Measurements from ENCODE around the gene GPATCH4.
"Not testable (repeated sequence)": the region's sequence is repeated elsewhere in the genome, so short reads cannot be mapped to it uniquely, and the experiment has no call there.

The GPATCH4 gene

DNA sequence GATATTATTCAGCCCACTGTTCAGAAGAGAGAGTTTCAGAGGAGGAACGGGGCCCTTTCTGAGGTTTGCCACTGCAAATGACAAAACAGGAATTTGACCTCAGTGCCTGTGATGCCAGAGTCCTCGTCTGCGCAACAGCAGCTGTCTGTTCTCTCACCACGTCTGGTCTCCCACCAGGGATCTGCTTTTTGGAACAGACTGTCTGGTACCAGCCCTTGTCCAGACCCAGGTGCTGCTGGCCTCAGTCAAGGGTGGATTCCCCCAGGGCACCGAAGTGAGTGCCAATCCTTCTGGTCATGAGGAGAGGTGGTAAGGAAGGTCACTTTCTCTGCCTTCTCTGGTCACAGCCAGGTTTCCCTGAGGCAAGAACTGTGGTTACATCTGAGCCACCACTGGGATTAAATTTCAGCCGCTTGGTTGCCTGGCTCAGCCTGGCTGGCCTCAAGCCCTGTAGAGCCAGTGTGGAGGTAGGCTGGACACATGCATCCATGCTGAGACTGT is 38.4 kb upstream of the GPATCH4 start:
- H3K27me3 Mint-ChIP-seq, result peaks cover 77% of the 10 kb centered on the region
- H3K27ac Mint-ChIP-seq, result no peak overlapping the region
- ATAC-seq (no peak), DNase-seq (no peak)
- no peaks in the 10 kb centered on the region for H3K36me3 Mint-ChIP-seq (ENCODE audit: low read depth)
- H3K4me1 Mint-ChIP-seq, result peaks cover 22% of the 10 kb centered on the region
- no peaks in the 10 kb centered on the region for H3K9me3 Mint-ChIP-seq
- no peak overlapping the region for H3K4me3 Mint-ChIP-seq

DNA sequence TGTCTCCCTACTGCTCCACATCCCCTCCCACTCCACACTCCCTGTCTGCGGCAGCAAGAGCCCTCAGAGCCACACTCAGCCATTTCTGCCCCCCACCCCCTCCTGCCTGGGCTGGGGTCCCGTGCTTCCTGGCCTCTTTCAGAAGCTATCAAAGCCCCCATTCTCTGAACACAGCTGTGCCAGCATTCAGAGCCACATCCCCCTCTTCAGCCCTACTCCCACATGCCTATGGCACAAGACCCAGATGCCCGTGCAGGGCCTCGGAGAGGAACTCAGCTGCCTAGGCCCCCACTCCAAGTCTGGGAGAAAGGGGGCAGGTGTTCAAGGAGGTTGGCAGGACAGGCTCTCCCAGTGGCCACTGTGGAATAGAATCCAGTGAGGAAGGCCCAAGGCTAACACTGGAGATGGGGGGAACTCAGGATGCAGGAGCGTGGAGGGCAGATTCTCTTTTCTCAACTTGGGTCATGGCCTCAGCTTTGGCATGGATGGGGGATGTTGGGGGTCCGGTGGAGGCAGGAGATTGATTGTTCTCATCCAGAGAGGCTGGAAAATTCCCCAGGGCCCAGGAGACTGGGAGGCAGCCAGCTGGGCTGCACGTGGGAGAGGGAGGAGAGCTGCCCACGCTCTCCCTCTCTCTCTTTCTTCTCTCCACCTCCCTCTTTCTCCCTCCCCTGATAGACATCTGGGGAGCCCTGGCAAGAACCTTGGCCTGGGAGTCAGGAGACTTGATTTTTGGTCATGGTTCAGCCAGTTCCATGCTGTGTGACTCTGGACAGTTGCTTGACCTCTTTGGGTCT is 37.1 kb upstream of the GPATCH4 start:
- no peak overlapping the region for H3K4me3 Mint-ChIP-seq
- H3K4me1 Mint-ChIP-seq, result peaks cover 17% of the 10 kb centered on the region
- no peak for DNase-seq
- H3K27ac Mint-ChIP-seq, result no peak overlapping the region
- ATAC-seq, result no peak
- H3K27me3 Mint-ChIP-seq, result peaks cover 70% of the 10 kb centered on the region
- H3K9me3 Mint-ChIP-seq, result no peaks in the 10 kb centered on the region
- H3K36me3 Mint-ChIP-seq (ENCODE audit: low read depth), result no peaks in the 10 kb centered on the region

DNA sequence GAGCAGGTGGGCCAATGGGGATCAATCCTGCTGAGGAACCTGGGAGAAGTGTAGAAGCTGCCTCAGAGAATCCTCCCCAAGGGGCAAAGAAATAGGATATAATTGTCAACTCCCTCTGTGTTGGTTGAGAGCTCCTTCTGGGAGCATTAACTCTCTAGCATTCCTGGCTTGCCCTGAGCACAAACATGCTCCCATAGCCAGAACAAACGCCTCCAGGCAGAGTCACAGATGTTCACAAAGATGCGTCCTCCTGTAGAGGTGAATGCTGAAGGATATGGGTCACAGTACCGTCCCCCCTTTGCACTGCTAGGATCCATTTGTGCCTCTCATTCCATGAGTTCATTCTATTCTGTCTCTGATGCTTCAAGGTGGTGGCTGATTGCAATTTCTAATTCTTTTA is 31.1 kb upstream of the GPATCH4 start:
- Mint-ChIP-seq H3K36me3 (ENCODE audit: low read depth) (no peaks in the 10 kb centered on the region), H3K27me3 (peaks cover 59% of the 10 kb centered on the region), H3K4me1 (no peaks in the 10 kb centered on the region), H3K9me3 (no peaks in the 10 kb centered on the region), H3K27ac (no peak overlapping the region), H3K4me3 (no peak overlapping the region)
- DNase-seq, result no peak
- no peak for ATAC-seq

DNA sequence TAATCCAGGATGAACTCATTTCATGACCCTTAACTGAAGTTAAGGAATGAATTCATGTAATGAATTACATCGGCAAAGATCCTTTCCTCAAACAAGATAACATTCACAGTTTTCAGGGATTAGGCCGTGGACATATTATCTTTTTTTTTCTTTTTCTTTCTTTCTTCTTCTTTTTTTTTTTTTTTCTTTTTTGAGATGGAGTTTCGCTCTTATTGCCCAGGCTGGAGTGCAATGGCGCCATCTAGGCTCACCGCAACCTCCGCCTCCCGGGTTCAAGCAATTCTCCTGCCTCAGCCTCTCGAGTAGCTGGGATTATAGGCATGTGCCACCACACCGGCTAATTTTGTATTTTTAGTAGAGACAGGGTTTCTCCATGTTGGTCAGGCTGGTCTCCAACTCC is 29.9 kb upstream of the GPATCH4 start:
- ATAC-seq; DNase-seq; H3K4me1 Mint-ChIP-seq; H3K27ac Mint-ChIP-seq; H3K4me3 Mint-ChIP-seq; H3K9me3 Mint-ChIP-seq; H3K36me3 Mint-ChIP-seq (ENCODE audit: low read depth): not testable (repeated sequence)
- H3K27me3 Mint-ChIP-seq, result peaks cover 60% of the 10 kb centered on the region

DNA sequence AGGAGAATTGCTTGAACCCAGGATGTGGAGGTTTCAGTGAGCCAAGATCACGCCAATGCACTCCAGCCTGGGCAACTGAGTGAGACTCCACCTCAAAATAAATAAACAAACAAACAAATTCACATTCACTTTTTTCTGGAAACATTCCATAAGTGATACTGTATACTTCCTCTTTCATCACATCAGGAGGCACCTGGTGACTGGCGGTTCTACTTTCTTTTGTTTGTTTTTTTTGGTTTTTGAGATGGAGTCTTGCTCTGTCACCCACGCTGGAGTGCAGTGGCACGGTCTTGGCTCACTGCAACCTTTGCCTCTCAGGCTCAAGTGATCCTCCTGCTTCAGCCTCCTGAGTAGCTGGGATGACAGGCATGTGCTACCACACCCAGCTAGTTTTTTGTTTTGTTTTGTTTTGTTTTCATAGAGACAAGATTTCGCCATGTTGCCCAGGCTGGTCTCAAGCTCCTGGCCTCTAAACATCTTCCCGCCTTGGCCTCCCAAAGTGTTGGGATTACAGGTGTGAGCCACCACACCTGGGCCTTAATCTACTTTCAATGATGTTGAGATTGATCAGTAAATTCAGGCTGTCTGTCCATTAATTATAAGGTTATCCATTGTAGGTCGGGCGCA is 28.7 kb upstream of the GPATCH4 start:
- H3K4me3 Mint-ChIP-seq, result no peak overlapping the region
- no peaks in the 10 kb centered on the region for H3K36me3 Mint-ChIP-seq (ENCODE audit: low read depth)

DNA sequence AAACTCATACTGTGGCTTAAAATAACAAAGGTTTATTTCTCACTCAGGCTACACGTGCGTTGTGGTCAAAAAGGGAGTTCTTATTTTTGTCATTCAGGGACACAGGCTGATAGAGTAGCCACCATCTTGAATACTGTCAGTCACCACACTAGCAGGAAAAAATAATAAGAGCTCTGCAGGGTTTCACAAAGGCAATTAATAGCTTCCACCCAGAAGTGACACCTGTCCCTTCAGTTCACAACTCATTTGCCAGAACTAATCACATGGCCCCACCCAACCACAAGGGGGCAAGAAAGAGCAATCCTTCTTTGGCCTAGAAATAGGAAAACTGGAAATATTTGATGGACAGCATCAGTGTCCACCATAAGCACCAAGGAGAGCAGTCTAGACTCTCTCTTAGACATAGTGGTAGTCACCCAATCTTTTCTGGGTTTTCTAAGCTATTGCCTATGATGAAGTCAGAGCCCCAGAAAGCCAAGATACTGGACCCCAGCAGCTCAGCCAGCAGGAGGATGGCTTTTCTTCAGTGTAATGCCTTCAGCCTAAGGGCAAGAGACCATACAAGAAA is 26.1 kb upstream of the GPATCH4 start:
- peaks cover 68% of the 10 kb centered on the region for H3K27me3 Mint-ChIP-seq
- no peak overlapping the region for H3K4me3 Mint-ChIP-seq
- no peaks in the 10 kb centered on the region for H3K9me3 Mint-ChIP-seq
- H3K36me3 Mint-ChIP-seq (ENCODE audit: low read depth), result no peaks in the 10 kb centered on the region
- peaks cover 5% of the 10 kb centered on the region for H3K4me1 Mint-ChIP-seq
- H3K27ac Mint-ChIP-seq, result no peak overlapping the region
- ATAC-seq (no peak), DNase-seq (peak; percentile 33)

More for the DNA sequence above, 28.7 kb upstream of the GPATCH4 start:
- Mint-ChIP-seq H3K4me1 (peaks cover 5% of the 10 kb centered on the region), H3K27me3 (peaks cover 62% of the 10 kb centered on the region), H3K9me3 (no peaks in the 10 kb centered on the region), H3K27ac (no peak overlapping the region)
- ATAC-seq (no peak), DNase-seq (no peak)

DNA sequence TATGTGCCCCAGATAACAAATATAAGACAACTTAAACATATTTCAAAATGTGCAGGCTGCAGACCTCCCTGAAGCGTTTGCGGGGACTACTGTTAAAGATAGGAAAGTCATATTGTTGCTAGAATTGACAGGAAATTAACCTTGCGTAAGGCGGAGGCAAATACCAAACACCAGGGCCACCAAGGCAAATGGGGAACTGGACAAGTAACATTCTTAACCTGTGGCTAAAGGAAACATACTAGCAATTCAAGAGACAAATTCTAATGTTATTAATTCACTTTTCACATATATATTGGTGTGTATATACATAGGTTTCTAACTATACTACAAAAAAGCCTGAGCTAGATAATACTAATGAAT is 24.8 kb upstream of the GPATCH4 start:
- no peak for ATAC-seq
- Mint-ChIP-seq H3K27ac (peak overlapping the region; percentile 19), H3K9me3 (no peaks in the 10 kb centered on the region), H3K4me3 (no peak overlapping the region), H3K27me3 (peaks cover 70% of the 10 kb centered on the region), H3K4me1 (peaks cover 5% of the 10 kb centered on the region), H3K36me3 (ENCODE audit: low read depth) (no peaks in the 10 kb centered on the region)
- no peak for DNase-seq

DNA sequence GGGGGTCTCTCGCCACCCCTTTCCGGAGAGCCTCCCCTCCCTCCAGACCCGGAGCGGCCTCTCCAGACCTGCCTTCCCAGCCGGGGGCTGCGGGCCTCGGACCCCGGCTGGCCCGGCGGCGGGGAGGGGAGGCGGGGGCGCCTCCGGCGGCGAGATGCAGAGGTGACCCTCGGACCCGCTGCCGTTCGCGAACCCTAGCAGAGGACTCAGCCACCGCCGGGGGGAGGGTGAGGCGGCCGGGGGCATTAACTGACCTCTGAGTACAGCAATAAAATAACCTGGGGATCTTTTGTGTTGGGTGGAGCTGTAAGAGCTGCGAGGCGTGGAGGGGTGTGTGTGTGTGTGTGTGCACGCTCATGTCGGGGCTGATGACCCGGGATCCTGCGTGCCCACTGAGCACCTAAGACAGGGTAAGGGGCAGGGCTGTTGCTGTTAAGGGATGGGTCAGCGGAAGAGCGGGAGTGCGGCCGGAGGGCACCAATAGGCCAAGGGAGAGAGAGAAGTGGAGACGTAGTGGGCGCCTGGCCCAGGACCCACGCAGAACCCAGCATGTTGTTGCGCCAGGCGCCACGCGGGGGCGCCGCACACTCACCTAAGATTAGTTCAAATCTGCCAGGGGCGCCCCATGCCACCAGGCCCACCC is 24.3 kb upstream of the GPATCH4 start:
- Mint-ChIP-seq H3K4me1 (peaks cover 5% of the 10 kb centered on the region), H3K4me3 (peak overlapping the region; percentile 53), H3K27ac (peak overlapping the region; percentile 19), H3K9me3 (no peaks in the 10 kb centered on the region), H3K36me3 (ENCODE audit: low read depth) (no peaks in the 10 kb centered on the region), H3K27me3 (peaks cover 68% of the 10 kb centered on the region)
- ATAC-seq (peak; percentile 48), DNase-seq (peak; percentile 75)

DNA sequence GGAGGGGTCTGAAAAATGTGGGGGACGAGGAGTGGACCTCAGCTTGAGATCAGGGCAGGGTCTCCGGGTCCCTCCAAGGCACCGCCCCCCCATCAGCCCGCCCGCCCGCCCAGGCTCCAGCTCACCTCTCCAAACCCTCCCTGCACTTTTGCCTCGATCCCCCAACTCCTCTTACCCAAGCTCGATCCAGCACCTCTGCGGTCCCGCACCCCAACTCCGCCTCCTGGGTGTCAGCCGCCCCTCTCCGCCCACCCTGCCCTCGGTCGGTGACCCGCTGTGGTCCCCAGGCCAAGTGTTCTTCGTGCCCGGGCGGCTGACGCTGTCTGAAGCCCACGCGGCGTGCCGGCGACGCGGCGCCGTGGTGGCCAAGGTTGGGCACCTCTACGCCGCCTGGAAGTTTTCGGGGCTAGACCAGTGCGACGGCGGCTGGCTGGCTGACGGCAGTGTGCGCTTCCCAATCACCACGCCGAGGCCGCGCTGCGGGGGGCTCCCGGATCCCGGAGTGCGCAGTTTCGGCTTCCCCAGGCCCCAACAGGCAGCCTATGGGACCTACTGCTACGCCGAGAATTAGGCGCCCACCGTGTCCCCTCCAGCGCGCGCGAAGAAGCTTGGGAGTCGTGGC is 23.6 kb upstream of the GPATCH4 start:
- Mint-ChIP-seq H3K9me3 (no peaks in the 10 kb centered on the region), H3K27me3 (peaks cover 71% of the 10 kb centered on the region), H3K36me3 (ENCODE audit: low read depth) (no peaks in the 10 kb centered on the region), H3K27ac (no peak overlapping the region), H3K4me1 (peaks cover 5% of the 10 kb centered on the region), H3K4me3 (no peak overlapping the region)
- DNase-seq (no peak), ATAC-seq (no peak)

DNA sequence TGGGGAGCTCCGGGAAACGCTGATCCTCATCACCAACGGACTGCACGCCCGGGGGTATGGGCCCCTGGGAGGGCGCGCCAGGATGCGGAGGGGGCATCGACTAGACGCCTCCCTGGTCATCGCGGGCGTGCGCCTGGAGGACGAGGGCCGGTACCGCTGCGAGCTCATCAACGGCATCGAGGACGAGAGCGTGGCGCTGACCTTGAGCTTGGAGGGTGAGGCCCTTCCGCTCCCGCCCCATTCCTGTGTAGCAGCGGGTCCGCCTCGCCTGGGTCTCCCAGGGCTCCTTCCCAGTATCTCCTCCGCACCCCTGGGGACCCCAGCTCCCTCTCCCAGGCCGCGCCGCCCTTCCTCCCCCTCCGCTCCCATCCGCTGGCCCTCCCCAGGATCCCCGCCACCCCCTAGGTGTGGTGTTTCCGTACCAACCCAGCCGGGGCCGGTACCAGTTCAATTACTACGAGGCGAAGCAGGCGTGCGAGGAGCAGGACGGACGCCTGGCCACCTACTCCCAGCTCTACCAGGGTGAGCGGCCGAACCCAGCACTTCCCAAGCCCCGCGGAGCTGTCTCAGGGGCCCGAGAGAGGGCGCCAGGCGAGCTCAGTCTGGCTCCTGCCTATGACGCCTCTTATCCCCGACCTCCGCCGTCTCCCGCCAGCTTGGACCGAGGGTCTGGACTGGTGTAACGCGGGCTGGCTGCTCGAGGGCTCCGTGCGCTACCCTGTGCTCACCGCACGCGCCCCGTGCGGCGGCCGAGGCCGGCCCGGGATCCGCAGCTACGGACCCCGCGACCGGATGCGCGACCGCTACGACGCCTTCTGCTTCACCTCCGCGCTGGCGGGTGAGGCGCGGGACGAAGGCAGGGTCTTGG is 22.9 kb upstream of the GPATCH4 start:
- Mint-ChIP-seq H3K27me3 (peaks cover 72% of the 10 kb centered on the region), H3K9me3 (no peaks in the 10 kb centered on the region), H3K4me3 (peak overlapping the region; percentile 11), H3K36me3 (ENCODE audit: low read depth) (no peaks in the 10 kb centered on the region), H3K27ac (no peak overlapping the region), H3K4me1 (peaks cover 5% of the 10 kb centered on the region)
- DNase-seq (peak; percentile 59), ATAC-seq (peak; percentile 76)

DNA sequence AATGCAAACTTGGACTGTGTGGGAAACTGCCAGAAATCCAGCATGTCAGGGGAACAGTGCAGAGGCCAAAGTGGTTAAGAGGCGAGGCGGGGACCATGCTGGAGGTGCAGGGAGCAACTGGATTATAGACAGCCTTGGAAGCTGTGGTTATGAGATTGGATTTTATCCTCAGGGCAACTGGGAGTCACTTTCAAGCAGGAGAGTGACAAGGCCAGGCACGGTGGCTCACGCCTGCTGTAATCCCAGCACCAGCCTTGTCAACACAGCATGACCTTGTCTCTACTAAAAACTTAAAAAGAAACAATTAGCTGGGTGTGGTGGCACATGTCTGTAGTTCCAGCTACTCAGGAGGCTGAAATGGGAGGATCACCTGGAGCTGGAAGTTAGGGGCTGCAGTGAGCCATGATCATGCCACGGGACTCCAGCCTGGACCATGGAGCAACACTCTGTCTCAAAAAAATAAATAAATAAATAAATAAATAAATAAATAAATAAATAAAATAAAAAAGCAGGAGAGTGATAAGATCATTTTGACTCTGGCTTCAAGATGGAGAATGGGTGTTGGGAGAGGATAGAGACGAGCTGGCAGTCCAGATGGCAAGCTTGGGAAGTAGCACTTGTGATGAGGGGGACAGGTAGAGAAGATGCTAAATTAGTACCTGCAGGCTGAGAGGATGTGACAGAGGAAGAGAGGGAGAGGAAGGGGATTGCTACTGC is 21.5 kb upstream of the GPATCH4 start:
- no peaks in the 10 kb centered on the region for H3K36me3 Mint-ChIP-seq (ENCODE audit: low read depth)
- no peak for DNase-seq
- H3K4me1 Mint-ChIP-seq, result peaks cover 5% of the 10 kb centered on the region
- no peak overlapping the region for H3K4me3 Mint-ChIP-seq
- H3K9me3 Mint-ChIP-seq, result no peaks in the 10 kb centered on the region
- H3K27ac Mint-ChIP-seq, result no peak overlapping the region
- H3K27me3 Mint-ChIP-seq, result peaks cover 78% of the 10 kb centered on the region
- ATAC-seq, result no peak

DNA sequence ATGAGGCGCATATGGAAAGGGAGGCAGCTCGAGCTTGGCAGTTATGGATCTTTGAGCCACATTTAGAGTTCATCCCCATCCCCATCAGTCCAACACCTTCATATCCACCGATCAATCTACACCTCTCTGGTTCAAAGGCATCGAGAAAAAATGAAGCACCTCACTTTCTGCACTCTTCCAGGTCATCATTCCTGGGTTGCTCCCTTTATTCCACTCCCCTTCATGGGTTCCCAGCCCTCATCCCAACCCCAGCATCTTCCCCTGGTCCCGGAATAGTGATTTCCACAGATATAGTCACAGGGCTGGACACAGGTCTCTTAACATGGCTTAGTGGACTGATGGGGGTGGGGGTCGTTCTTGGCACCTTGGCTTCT is 18.3 kb upstream of the GPATCH4 start:
- H3K27ac Mint-ChIP-seq, result no peak overlapping the region
- no peaks in the 10 kb centered on the region for H3K36me3 Mint-ChIP-seq (ENCODE audit: low read depth)
- ATAC-seq (no peak), DNase-seq (no peak)
- H3K4me3 Mint-ChIP-seq, result no peak overlapping the region
- no peaks in the 10 kb centered on the region for H3K4me1 Mint-ChIP-seq
- peaks cover 73% of the 10 kb centered on the region for H3K27me3 Mint-ChIP-seq
- H3K9me3 Mint-ChIP-seq, result no peaks in the 10 kb centered on the region

DNA sequence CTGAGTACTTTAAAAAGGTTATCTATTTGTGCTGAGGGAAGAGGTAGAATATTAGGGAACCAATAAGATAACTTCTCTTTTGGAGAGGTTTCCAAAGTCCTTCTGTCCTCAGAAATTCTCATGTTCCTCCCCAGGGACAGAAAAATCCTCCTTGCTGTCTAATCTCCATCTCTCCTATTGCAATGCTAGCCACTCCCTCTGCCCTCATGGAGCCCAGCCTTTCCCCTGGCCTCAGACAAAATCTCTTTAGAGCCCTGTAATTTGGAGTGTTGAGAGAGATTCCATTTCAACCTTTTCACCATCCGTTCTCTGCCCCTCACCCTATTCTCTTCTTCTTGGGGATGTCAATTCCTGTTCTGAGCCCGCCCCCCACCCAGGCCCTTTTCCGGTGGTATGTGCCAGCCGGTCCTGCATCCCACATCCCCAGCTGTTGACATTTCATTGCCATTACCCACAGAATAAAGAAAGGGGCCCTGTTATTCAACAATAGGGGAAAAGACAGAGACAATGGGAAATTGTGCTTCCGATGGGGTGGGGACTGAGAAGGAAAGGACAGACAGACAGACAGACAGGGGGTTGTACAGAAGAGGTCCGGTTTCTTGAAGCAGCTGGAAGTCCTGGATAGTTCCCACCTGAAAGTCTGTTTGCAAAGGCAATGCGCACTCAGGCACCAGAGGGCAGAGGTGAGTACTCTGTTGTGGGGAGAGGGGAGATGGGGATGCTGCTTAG is 17.7 kb upstream of the GPATCH4 start, which contains the start of gene HAPLN2:
TSS of gene HAPLN2 (plus strand) at position 563 of the 729 bp plus-strand sequence. CDS start 4,076 bp downstream, outside the sequence.
- no peaks in the 10 kb centered on the region for H3K4me1 Mint-ChIP-seq
- H3K9me3 Mint-ChIP-seq, result no peaks in the 10 kb centered on the region
- DNase-seq (peak; percentile 23), ATAC-seq (no peak)
- H3K27me3 Mint-ChIP-seq, result peaks cover 71% of the 10 kb centered on the region
- H3K36me3 Mint-ChIP-seq (ENCODE audit: low read depth), result no peaks in the 10 kb centered on the region
- H3K4me3 Mint-ChIP-seq, result no peak within 1 kb of the TSS
- H3K27ac Mint-ChIP-seq, result no peak within 1 kb of the TSS
